K562 (cell line): ENCODE measurements around the gene MRPL28. TPM values are rescaled to one million over a fixed set of nuclear protein-coding genes. Genes with fewer than 3 reads are reported as not detected.
A peak's percentile ranks its signal among the peaks of the same experiment; 100 is the strongest.

Experiments
- GABPB2 ChIP-seq: fragments of 250-450 bp; sonication (Bioruptor Pico); conservative IDR thresholded peaks from 2 replicates; pipeline ENCODE4 v1.5.1; 2021; ENCODE audit warnings: mild to moderate bottlenecking
- HMGN3 ChIP-seq: IDR thresholded peaks from 2 replicates; pipeline ENCODE4 v1.6.1; 2011; ENCODE audit warnings: borderline replicate concordance, low read depth, mild to moderate bottlenecking, mixed read lengths, low read length; ENCODE audit not compliant: insufficient read length; ENCODE audit errors: extremely low read depth
- NR2C1 ChIP-seq, 2 experiments: fragments of 450-650 bp; IDR thresholded peaks; 2 replicates each; pipeline ENCODE4 v1.6.1; 2017; ENCODE audit warnings: mild to moderate bottlenecking in 2 of 2, antibody characterized with exemption in 1 of 2, inconsistent platforms in 1 of 2, missing compliant biosample characterization in 1 of 2, missing genetic modification characterization in 1 of 2
- RNF2 ChIP-seq: sonication (generic); IDR thresholded peaks from 2 replicates; pipeline ENCODE4 v1.6.1; 2016
- polyA plus RNA-seq, 8 experiments: library from polyadenylated mRNA; depleted of rRNA in 4 of 8; stranded (reverse) in 5 of 8; unstranded in 3 of 8; fragments of >200 nt; fragmentation: Nextera tagmentation in 2 of 8; fragmentation: Illumina TruSeq in 1 of 8; extraction: Ambion mirVana in 2 of 8; extraction: Trizol in 1 of 8; gene quantifications; 2 replicates each; pipeline versions ENCODE4 v1.2.1 to v1.2.3, GENCODE V29; 2011 to 2014; ENCODE audit warnings: inconsistent platforms in 1 of 8, missing spikeins in 1 of 8
- total RNA-seq, 7 experiments: library from RNA; depleted of rRNA in 6 of 7; stranded (reverse); fragments of >200 nt in 6 of 7; fragmentation: Illumina TruSeq in 2 of 7; extraction: Trizol in 2 of 7; gene quantifications; 2 replicates each; pipeline versions ENCODE4 v1.2.1 to v1.2.3, GENCODE V29; 2011 to 2021; ENCODE audit warnings: low replicate concordance in 1 of 7
- TF ChIP-seq, protein P1 (sequence below): sonication (generic); formaldehyde crosslinking; IDR thresholded peaks from 2 replicates; pipeline ENCODE4 v1.8.0; 2023; ENCODE audit warnings: mild to moderate bottlenecking, missing genetic modification reagents

Gene MRPL28
- total and polyA plus RNA-seq, 9 of the 15 experiments (the other 6 are each of a cell fraction or from before 2014, with no cell fraction given), result 2.5 to 323 (median 175) TPM

DNA sequence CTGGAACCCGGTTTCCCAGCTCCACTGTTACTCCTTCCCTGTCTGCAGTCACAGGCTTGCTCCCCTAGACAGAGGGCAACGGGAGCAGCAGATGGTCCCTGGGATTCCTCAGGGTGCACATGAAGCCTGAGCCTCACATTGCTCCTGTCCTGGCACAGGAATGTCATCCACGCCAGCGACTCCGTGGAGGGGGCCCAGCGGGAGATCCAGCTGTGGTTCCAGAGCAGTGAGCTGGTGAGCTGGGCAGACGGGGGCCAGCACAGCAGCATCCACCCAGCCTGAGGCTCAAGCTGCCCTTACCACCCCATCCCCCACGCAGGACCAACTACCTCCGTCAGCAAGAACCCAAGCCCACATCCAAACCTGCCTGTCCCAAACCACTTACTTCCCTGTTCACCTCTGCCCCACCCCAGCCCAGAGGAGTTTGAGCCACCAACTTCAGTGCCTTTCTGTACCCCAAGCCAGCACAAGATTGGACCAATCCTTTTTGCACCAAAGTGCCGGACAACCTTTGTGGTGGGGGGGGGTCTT is 29.8 kb upstream of the MRPL28 start (continued):
- TF ChIP-seq, protein P1, sequence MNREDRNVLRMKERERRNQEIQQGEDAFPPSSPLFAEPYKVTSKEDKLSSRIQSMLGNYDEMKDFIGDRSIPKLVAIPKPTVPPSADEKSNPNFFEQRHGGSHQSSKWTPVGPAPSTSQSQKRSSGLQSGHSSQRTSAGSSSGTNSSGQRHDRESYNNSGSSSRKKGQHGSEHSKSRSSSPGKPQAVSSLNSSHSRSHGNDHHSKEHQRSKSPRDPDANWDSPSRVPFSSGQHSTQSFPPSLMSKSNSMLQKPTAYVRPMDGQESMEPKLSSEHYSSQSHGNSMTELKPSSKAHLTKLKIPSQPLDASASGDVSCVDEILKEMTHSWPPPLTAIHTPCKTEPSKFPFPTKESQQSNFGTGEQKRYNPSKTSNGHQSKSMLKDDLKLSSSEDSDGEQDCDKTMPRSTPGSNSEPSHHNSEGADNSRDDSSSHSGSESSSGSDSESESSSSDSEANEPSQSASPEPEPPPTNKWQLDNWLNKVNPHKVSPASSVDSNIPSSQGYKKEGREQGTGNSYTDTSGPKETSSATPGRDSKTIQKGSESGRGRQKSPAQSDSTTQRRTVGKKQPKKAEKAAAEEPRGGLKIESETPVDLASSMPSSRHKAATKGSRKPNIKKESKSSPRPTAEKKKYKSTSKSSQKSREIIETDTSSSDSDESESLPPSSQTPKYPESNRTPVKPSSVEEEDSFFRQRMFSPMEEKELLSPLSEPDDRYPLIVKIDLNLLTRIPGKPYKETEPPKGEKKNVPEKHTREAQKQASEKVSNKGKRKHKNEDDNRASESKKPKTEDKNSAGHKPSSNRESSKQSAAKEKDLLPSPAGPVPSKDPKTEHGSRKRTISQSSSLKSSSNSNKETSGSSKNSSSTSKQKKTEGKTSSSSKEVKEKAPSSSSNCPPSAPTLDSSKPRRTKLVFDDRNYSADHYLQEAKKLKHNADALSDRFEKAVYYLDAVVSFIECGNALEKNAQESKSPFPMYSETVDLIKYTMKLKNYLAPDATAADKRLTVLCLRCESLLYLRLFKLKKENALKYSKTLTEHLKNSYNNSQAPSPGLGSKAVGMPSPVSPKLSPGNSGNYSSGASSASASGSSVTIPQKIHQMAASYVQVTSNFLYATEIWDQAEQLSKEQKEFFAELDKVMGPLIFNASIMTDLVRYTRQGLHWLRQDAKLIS (CRISPR knock-in tag), result 0 out of 2 replicates have a peak, but pooled peaks have one; percentile 1
- TF ChIP-seq RNF2, result no peak
- no peak for TF ChIP-seq GABPB2 (CRISPR knock-in tag)
- no peak for TF ChIP-seq NR2C1 (IDR thresholded peaks at IDR 0.05)
- no peak for TF ChIP-seq NR2C1 (tag; IDR thresholded peaks at IDR 0.05)
- TF ChIP-seq HMGN3, result peak; percentile 9
